Endothelial cell of umbilical vein (primary cell): Measurements from ENCODE around the gene IFNGR1. TPM values are rescaled to one million over a fixed set of nuclear protein-coding genes. Genes with fewer than 3 reads are reported as not detected.

Experiments
- BruUV-seq: library from RNA; stranded (reverse); fragments of 400-500 nt; replicated peaks from 2 replicates; lab custom pipeline; 2021; lab: Mats Ljungman, UMichigan
- CTCF ChIA-PET: fragments of 300-600, 350-600 bp; sonication (Branson Sonifier 250); formaldehyde crosslinking; loops from one replicate; lab custom pipeline; 2021; ENCODE audit warnings: antibody characterized with exemption, inconsistent platforms; lab: Charles Lee
- POLR2A ChIA-PET: fragments of 300-600, 350-600 bp; sonication (Branson Sonifier 250); formaldehyde crosslinking; loops from one replicate; lab custom pipeline; 2021; ENCODE audit warnings: antibody characterized with exemption, inconsistent platforms; lab: Charles Lee
- DNase-seq: peaks from one replicate; pipeline ENCODE4 v3.0.0-alpha.2; 2011; ENCODE audit warnings: low read depth, low spot score
- FAIRE-seq: peaks from 2 replicates; lab custom pipeline; 2011; peaks lifted over from hg19 to GRCh38; lab: Jason Lieb, UNC
- H2AFZ ChIP-seq: 2 replicates; pipeline ENCODE4 v1.6.0; 2012; ENCODE audit warnings: low read depth, low read length, control low read depth, inconsistent platforms
- H3K27ac ChIP-seq: 2 replicates; pipeline ENCODE4 v1.5.1; 2011; ENCODE audit warnings: low read depth, mild to moderate bottlenecking, control low read depth, low read length, moderate library complexity; ENCODE audit not compliant: insufficient read depth
- H3K27me3 ChIP-seq, 2 experiments: 2 replicates each; pipeline versions ENCODE4 v1.6.0 to v1.6.1; 2011; ENCODE audit warnings: low read length in 2 of 2, mixed read lengths in 1 of 2; ENCODE audit not compliant: control insufficient read depth in 2 of 2, insufficient read depth in 2 of 2
- H3K36me3 ChIP-seq, 2 experiments: 2 replicates in 1 of 2; 3 replicates in 1 of 2; pipeline ENCODE4 v1.5.1; 2011; ENCODE audit warnings: low read length in 2 of 2, mild to moderate bottlenecking in 1 of 2, moderate library complexity in 1 of 2; ENCODE audit not compliant: control insufficient read depth in 2 of 2, insufficient read depth in 2 of 2; ENCODE audit errors: extremely low read depth in 1 of 2
- H3K4me1 ChIP-seq: 3 replicates; pipeline ENCODE4 v1.5.1; 2011; ENCODE audit warnings: mild to moderate bottlenecking, low read length; ENCODE audit not compliant: control insufficient read depth, insufficient read depth; ENCODE audit errors: extremely low read depth
- H3K4me2 ChIP-seq: 2 replicates; pipeline ENCODE4 v1.6.1; 2011; ENCODE audit warnings: low read length, control low read depth, mixed read lengths; ENCODE audit not compliant: insufficient read depth
- H3K4me3 ChIP-seq, 3 experiments: fragments of 200-600 bp in 1 of 3; sonication (generic), shearing (Covaris generic) in 1 of 3; replicated peaks in 1 of 3; 2 replicates each; pipeline ENCODE4 v1.5.1; 2011 to 2016; ENCODE audit warnings: control low read depth in 3 of 3, low read length in 3 of 3, mild to moderate bottlenecking in 2 of 3, inconsistent platforms in 1 of 3, low read depth in 1 of 3, moderate library complexity in 1 of 3; ENCODE audit not compliant: insufficient read depth in 1 of 3
- H3K79me2 ChIP-seq: 2 replicates; pipeline ENCODE4 v1.6.0; 2012; ENCODE audit warnings: low read length, inconsistent platforms; ENCODE audit not compliant: control insufficient read depth, insufficient read depth
- H3K9ac ChIP-seq: replicated peaks from 2 replicates; pipeline ENCODE3; 2011; ENCODE audit warnings: low read length, control low read depth; ENCODE audit not compliant: insufficient read depth; ENCODE audit errors: extremely low read depth
- H3K9me1 ChIP-seq: replicated peaks from 3 replicates; pipeline ENCODE4 v1.6.0; 2011; ENCODE audit warnings: mild to moderate bottlenecking, low read length; ENCODE audit not compliant: control insufficient read depth, insufficient read depth; ENCODE audit errors: extremely low read depth
- H3K9me3 ChIP-seq: replicated peaks from 2 replicates; pipeline ENCODE4 v1.5.1; 2012; ENCODE audit warnings: low read length, inconsistent platforms; ENCODE audit not compliant: control insufficient read depth, insufficient read depth
- H4K20me1 ChIP-seq: replicated peaks from 2 replicates; pipeline ENCODE3; 2011; ENCODE audit warnings: mild to moderate bottlenecking, low read length; ENCODE audit not compliant: control insufficient read depth, insufficient read depth; ENCODE audit errors: extremely low read depth
- EZH2 ChIP-seq: IDR thresholded peaks from 2 replicates; pipeline ENCODE4 v1.6.1; 2012; ENCODE audit warnings: borderline replicate concordance, low read depth, mild to moderate bottlenecking, moderate library complexity, low read length, inconsistent platforms; ENCODE audit not compliant: severe bottlenecking
- FOS ChIP-seq: IDR thresholded peaks from 2 replicates; pipeline ENCODE4 v1.6.1; 2011; ENCODE audit warnings: mild to moderate bottlenecking, low read length, moderate library complexity, borderline replicate concordance; ENCODE audit not compliant: insufficient read depth
- GATA2 ChIP-seq: IDR thresholded peaks from 2 replicates; pipeline ENCODE4 v1.7.0; 2011; ENCODE audit warnings: low read depth, mild to moderate bottlenecking, moderate library complexity, mixed read lengths, low read length; ENCODE audit not compliant: insufficient read length, insufficient read depth
- JUN ChIP-seq: IDR thresholded peaks from 2 replicates; pipeline ENCODE4 v1.6.1; 2011; ENCODE audit warnings: borderline replicate concordance, low read depth; ENCODE audit not compliant: insufficient read length, insufficient read depth
- MYC ChIP-seq: IDR thresholded peaks from one replicate; pipeline ENCODE4 v1.6.1; 2011; ENCODE audit warnings: mild to moderate bottlenecking, low read depth, low read length
- POLR2A ChIP-seq: IDR thresholded peaks from 2 replicates; pipeline ENCODE4 v1.6.1; 2012; ENCODE audit warnings: low read depth, mild to moderate bottlenecking, control low read depth, low read length
- POLR2AphosphoS5 ChIP-seq: IDR thresholded peaks from 2 replicates; pipeline ENCODE4 v1.6.1; 2012; ENCODE audit warnings: low read depth, mild to moderate bottlenecking, control low read depth, low read length, moderate library complexity; ENCODE audit not compliant: insufficient read depth
- dilution Hi-C: fragments of 300-500 bp; cut with MboI; formaldehyde crosslinking; loops from one replicate; pipeline ENCODE4 v1.15.0; 2019; ENCODE audit warnings: low sequenced_read_pairs; ENCODE audit not compliant: extremely low pct_ligation_motif_present
- intact Hi-C: fragments of 100-400 bp; cut with micrococcal nuclease; formaldehyde crosslinking; loops from one replicate; pipeline ENCODE4 v1.10.0; 2022
- polyA plus RNA-seq, 4 experiments: library from polyadenylated mRNA; depleted of rRNA in 3 of 4; stranded (reverse) in 3 of 4; unstranded in 1 of 4; fragments of >200 nt; gene quantifications; 2 replicates each; pipeline versions ENCODE4 v1.2.1 to v1.2.3, GENCODE V29; 2011 to 2012; ENCODE audit warnings: missing spikeins in 1 of 4
- total RNA-seq: library from RNA; stranded (reverse); gene quantifications from 2 replicates; pipeline ENCODE4 v1.2.3, GENCODE V29; 2021
- TF ChIP-seq, protein P1 (sequence below): IDR thresholded peaks from 2 replicates; pipeline ENCODE4 v1.6.1; 2011; ENCODE audit not compliant: insufficient read depth, insufficient read length
- TF ChIP-seq, protein P2 (sequence below), 2 donors: IDR thresholded peaks; 1 replicate in 1 of 2; 2 replicates in 1 of 2; pipeline ENCODE4 v1.5.1; 2011; ENCODE audit warnings: low read length in 2 of 2, mild to moderate bottlenecking in 2 of 2, moderate library complexity in 2 of 2, control low read depth in 1 of 2, inconsistent platforms in 1 of 2, low read depth in 1 of 2; ENCODE audit not compliant: insufficient read depth in 1 of 2; ENCODE audit errors: extremely low read depth in 1 of 2

Gene IFNGR1
- total and polyA plus RNA-seq, 2 donors (not counting 3 experiments of a cell fraction or from before 2014, with no cell fraction given), result 19.1 to 31.2 TPM

DNA sequence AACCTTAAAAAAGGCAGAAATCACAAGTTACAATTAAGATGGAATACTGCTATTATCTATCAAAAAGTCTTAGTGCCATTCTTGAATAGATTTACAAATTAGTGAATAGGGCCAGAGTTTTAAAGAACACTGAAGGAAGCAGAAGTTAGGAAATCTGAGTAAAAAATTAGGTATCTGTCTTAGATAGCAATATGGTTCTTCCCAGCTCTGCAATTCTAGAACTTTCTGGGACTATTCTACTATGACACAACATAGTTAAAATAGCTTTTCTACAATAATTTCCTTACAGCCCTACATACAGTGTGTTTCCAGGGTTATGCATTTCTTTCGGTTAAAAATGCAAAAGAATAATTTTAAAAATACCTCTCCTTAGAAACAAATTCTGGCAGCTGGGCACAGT is 18.2 kb downstream of the IFNGR1 start:
- no peaks in the 10 kb centered on the region for H3K9me3 ChIP-seq
- no peaks in the 10 kb centered on the region for H4K20me1 ChIP-seq
- dilution Hi-C loops, result no loop called here
- POLR2A ChIA-PET, result no interaction called here
- no peak overlapping the region for H2AFZ ChIP-seq
- H3K27ac ChIP-seq, result no peak overlapping the region
- no TSS peak for BruUV-seq
- no peaks in the 10 kb centered on the region for H3K79me2 ChIP-seq
- peaks cover 9 to 20% of the 10 kb centered on the region in 2 experiments for H3K36me3 ChIP-seq
- FAIRE-seq (no peak), DNase-seq (no peak)
- no peak overlapping the region for H3K9ac ChIP-seq
- CTCF ChIA-PET, result interaction anchor here (1.1 kb wide), 1 partner anchor 23 kb away, joined by 3 read pairs; no protein-coding TSS in a partner anchor
- no peak for TF ChIP-seq POLR2AphosphoS5
- no peak for TF ChIP-seq MYC
- no peak for TF ChIP-seq POLR2A
- TF ChIP-seq EZH2, result no peak
- TF ChIP-seq GATA2, result no peak
- TF ChIP-seq, protein P1, sequence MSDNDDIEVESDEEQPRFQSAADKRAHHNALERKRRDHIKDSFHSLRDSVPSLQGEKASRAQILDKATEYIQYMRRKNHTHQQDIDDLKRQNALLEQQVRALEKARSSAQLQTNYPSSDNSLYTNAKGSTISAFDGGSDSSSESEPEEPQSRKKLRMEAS, result no peak
- TF ChIP-seq, protein P2, sequence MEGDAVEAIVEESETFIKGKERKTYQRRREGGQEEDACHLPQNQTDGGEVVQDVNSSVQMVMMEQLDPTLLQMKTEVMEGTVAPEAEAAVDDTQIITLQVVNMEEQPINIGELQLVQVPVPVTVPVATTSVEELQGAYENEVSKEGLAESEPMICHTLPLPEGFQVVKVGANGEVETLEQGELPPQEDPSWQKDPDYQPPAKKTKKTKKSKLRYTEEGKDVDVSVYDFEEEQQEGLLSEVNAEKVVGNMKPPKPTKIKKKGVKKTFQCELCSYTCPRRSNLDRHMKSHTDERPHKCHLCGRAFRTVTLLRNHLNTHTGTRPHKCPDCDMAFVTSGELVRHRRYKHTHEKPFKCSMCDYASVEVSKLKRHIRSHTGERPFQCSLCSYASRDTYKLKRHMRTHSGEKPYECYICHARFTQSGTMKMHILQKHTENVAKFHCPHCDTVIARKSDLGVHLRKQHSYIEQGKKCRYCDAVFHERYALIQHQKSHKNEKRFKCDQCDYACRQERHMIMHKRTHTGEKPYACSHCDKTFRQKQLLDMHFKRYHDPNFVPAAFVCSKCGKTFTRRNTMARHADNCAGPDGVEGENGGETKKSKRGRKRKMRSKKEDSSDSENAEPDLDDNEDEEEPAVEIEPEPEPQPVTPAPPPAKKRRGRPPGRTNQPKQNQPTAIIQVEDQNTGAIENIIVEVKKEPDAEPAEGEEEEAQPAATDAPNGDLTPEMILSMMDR (IDR thresholded peaks at IDR 0.05; ENCODE audit: extremely low read depth in 1 of 2, insufficient read depth in 1 of 2, low read depth in 1 of 2, low read length in 2 of 2), result no peak
- no peak for TF ChIP-seq FOS
- no peak for TF ChIP-seq JUN
- no peaks in the 10 kb centered on the region for H3K27me3 ChIP-seq
- no peaks in the 10 kb centered on the region for H3K9me1 ChIP-seq
- no peaks in the 10 kb centered on the region for H3K4me1 ChIP-seq
- H3K4me3 ChIP-seq, result no peak overlapping the region
- intact Hi-C loops, result no loop called here
- no peak overlapping the region for H3K4me2 ChIP-seq
